NCI-H1092 treated with DMSO at 0.1 percent for 48 hours (cell line): ENCODE data around the gene SRSF5.
"Not testable (repeated sequence)": the region's sequence is repeated elsewhere in the genome, so short reads cannot be mapped to it uniquely, and the experiment has no call there.

Experiments
- DNase-seq: peaks from one replicate; lab custom pipeline; 2025; lab: John Stamatoyannopoulos, UW

The SRSF5 gene

GRCh38 chr14:69808919-69809808, 42.2 kb downstream of the SRSF5 start:
- DNase-seq, result no peak

GRCh38 chr14:69811227-69811867, 44.4 kb downstream of the SRSF5 start:
- DNase-seq, result no peak

- DNase-seq, result no peak
Observed at GRCh38 chr14:69811868-69812252, 44.9 kb downstream of the SRSF5 start.

GRCh38 chr14:69812711-69813110, 45.8 kb downstream of the SRSF5 start:
- peak; percentile 13 for DNase-seq

- not testable (repeated sequence) for DNase-seq
Observed at GRCh38 chr14:69813346-69813745, 46.4 kb downstream of the SRSF5 start.

GRCh38 chr14:69814397-69814796, 47.5 kb downstream of the SRSF5 start:
- no peak for DNase-seq

- no peak for DNase-seq
Observed at GRCh38 chr14:69815556-69815955, 48.6 kb downstream of the SRSF5 start.

GRCh38 chr14:69816216-69816615, 49.3 kb downstream of the SRSF5 start:
- no peak for DNase-seq

- DNase-seq, result peak; percentile 69
Observed at GRCh38 chr14:69818758-69819191, 51.8 kb downstream of the SRSF5 start.

- no peak for DNase-seq
Observed at GRCh38 chr14:69819607-69820006, 52.7 kb downstream of the SRSF5 start.

- DNase-seq, result no peak
Observed at GRCh38 chr14:69820991-69821390, 54.0 kb downstream of the SRSF5 start.
